ENCODE results near the gene LHFPL2.
"Not testable (repeated sequence)": the region's sequence is repeated elsewhere in the genome, so short reads cannot be mapped to it uniquely, and the experiment has no call there.

Gene LHFPL2

GRCh38 chr5:78638973-78639669 lies 9.5 kb downstream of the LHFPL2 start:
- DNase-seq: no peak

DNA sequence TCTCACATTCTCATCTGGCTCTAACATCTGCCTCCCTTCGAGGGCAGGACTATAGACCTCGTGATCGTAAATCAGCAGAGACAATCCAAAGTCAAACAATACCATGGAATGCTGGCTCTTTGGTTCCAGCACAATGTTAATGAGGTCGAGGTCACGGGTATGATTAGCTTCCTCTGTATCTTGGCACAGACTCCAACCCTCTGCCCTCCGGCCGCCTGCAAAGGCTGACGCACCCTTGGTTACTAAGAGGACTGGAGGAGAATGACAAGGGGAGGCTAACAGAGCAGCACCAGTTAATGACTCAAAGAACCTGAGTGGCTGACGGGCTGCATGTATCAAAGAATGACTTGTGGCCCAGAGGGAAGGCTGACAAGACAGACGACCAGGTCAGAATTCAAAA lies 10.1 kb downstream of the LHFPL2 start:
- no peak for DNase-seq

DNA sequence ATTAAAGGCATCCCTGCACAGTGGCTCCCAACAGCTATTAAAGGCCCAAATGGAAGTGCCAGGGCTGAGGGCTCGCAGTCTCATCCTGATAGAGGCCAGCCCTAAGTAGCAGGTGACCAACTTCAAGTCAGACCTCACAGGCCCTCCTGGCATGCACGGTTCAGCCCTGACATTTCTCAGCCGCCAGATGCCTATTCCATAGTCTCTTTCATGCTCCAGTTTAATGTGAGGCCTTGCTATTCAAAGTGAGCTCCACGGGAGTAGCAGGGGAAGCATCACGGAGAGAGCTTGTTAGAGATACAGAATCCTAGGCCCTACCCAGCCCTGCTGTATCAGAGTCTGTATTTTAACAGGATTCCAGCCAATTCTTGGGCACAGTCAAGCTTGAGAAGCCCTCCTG lies 11.1 kb downstream of the LHFPL2 start:
- no peak for DNase-seq

DNA sequence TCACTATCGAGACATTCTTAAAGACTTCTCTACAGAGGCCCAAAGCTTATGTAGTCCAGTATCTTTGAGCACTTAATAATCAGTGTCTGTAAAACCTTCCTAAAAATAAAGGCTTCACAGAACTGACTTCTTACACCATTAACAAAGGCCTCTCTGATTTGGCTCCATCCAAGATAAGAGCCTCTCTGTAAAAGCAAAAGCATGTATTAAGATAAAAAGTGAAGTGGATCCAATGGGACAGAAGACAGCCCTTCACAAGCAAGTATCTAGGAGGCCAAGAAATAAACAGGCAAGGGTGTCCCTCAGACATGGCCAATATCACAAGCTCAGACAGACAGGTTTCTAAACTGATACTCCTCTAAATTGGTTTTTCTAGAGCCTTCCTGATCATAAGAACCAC lies 11.9 kb downstream of the LHFPL2 start:
- no peak for DNase-seq

- DNase-seq: no peak
These were observed 13.9 kb downstream of the LHFPL2 start for GRCh38 chr5:78634634-78635033.

GRCh38 chr5:78634229-78634628 lies 14.3 kb downstream of the LHFPL2 start:
- DNase-seq: no peak

DNA sequence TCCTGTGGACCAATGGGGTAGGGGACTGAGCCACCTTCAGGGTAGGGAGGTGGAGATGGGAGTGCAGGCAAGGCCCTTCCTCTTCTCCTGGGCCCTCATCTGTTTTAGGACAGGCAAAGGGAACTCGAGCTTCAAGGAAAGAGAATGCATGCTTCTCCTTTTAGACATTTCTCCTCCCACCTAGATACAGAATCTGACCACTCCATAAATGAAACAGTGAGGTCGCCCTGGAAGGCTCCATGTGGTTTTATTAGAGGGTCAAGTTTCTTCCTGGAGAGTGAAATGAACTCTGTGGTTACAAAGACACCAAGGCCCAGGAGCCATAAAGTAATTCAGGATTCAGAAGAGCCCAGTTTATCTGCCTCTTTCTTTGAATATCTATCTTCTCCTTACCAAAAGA lies 14.9 kb downstream of the LHFPL2 start:
- no peak for DNase-seq

DNA sequence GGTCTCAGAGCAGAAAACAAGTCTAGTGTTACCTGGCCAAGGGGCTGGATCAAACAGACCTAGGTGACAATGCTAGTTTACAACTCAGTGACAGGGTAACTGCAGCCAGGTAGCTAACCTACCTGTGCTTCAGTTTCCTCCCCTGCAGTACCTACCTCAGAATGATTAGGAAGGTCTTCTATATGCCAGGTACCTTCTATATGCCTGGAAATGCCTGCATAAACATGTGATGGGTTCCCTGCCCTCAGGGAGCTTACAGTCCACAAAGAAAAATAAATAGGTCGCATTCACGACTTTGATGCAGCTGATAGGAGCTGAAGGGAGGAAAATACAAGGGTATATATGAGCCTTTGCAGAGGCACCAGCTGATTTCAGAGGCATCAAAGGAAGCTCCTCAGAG lies 16.1 kb downstream of the LHFPL2 start:
- no peak for DNase-seq

GRCh38 chr5:78631931-78632330 lies 16.6 kb downstream of the LHFPL2 start:
- no peak for DNase-seq

GRCh38 chr5:78630047-78630446 lies 18.5 kb downstream of the LHFPL2 start:
- DNase-seq: no peak

GRCh38 chr5:78629624-78630023 lies 18.9 kb downstream of the LHFPL2 start:
- DNase-seq: no peak

- DNase-seq: no peak
These were observed 20.1 kb downstream of the LHFPL2 start for GRCh38 chr5:78628270-78628992.

DNA sequence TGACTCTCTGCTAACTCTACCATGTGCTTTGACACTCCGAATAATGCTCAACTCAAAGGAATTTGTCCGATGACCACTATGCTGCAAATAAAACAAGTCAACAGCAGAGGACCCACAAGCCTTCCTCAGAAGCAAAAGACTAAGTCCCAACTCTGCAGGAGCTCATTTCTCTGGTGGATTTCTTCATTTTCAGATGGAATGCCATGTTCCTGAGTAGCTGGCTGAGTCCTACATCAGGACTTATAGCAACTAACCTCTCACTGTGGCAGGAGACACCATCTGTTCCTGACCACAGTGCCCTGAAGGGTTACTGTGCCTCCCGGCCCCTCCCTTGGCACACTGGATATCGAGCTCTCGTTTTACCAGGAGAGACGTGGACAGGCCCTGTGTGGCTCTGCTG lies 20.8 kb downstream of the LHFPL2 start:
- no peak for DNase-seq

GRCh38 chr5:78627175-78627574 lies 21.4 kb downstream of the LHFPL2 start:
- no peak for DNase-seq

GRCh38 chr5:78626009-78626571 lies 22.5 kb downstream of the LHFPL2 start:
- no peak for DNase-seq

- DNase-seq: no peak
These were observed 23.6 kb downstream of the LHFPL2 start for GRCh38 chr5:78624992-78625391.

GRCh38 chr5:78624011-78624541 lies 24.5 kb downstream of the LHFPL2 start:
- DNase-seq: no peak

- DNase-seq: no peak
These were observed 26.1 kb downstream of the LHFPL2 start for GRCh38 chr5:78622302-78622971.

GRCh38 chr5:78621291-78621738 lies 27.3 kb downstream of the LHFPL2 start:
- DNase-seq: no peak

DNA sequence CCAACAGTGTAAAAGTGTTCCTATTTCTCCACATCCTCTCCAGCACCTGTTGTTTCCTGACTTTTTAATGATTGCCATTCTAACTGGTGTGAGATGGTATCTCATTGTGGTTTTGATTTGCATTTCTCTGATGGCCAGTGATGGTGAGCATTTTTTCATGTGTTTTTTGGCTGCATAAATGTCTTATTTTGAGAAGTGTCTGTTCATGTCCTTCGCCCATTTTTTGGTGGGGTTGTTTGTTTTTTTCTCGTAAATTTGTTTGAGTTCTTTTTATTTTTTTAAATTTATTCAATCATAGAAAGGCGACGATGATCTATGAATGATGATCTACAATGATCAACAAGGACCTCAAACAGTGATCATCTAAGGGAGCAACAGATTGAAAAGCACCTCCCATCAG lies 28.5 kb downstream of the LHFPL2 start:
- not testable (repeated sequence) for DNase-seq

DNA sequence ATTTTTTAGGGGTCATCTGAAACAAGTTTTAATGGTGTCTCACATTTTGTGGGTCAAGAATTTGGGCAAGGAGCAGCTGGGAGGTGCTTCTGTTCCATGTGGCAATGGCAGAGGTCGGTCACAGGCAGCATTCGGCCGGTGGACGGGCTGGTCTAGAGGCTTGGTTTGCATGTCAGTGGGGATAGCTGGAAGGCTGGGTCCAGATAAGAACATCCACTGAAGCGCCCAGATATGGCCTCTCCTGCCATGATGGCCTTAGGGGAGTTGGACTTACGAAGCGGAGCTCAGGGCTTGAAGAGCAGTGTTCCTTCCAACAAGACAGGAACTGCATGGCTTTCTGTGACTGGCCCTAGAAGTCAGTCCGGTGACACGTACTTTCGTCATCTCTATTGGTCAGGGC lies 30.3 kb downstream of the LHFPL2 start:
- DNase-seq: no peak

GRCh38 chr5:78615697-78616096 lies 32.9 kb downstream of the LHFPL2 start:
- DNase-seq: no peak

- no peak for DNase-seq
These were observed 33.8 kb downstream of the LHFPL2 start for GRCh38 chr5:78614816-78615215.

Measured in GOT3 (cell line).